Neural progenitor cell (in vitro differentiated cells): ENCODE data around the gene PCGF5.

ENCODE experiments used
- EZH2 ChIP-seq: fragments of 200-600 bp; sonication (generic); IDR thresholded peaks from 2 replicates; pipeline ENCODE4 v1.6.1; 2017; ENCODE audit warnings: antibody characterized with exemption, mild to moderate bottlenecking, moderate library complexity
- TF ChIP-seq, protein P1 (sequence below): fragments of 200-600 bp; sonication (generic); IDR thresholded peaks from 2 replicates; pipeline ENCODE4 v1.5.1; 2017; ENCODE audit warnings: antibody characterized with exemption, mild to moderate bottlenecking

DNA sequence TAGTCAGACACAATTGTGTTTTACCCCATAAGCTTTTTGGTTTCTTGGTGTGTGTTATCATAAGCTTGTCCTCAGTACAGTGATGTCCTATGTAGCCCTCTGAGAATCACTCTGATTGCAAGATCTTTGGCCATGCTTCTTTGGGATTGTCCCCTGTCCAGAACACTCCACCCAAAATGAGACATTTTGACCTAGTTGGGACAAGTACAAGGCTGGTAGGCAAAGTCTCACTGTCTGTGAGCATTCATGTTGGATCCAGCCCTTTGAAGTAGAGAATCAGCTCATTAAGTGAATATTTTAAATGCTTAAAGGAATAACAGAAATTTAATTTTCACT lies 28.9 kb upstream of the PCGF5 start:
- TF ChIP-seq, protein P1, sequence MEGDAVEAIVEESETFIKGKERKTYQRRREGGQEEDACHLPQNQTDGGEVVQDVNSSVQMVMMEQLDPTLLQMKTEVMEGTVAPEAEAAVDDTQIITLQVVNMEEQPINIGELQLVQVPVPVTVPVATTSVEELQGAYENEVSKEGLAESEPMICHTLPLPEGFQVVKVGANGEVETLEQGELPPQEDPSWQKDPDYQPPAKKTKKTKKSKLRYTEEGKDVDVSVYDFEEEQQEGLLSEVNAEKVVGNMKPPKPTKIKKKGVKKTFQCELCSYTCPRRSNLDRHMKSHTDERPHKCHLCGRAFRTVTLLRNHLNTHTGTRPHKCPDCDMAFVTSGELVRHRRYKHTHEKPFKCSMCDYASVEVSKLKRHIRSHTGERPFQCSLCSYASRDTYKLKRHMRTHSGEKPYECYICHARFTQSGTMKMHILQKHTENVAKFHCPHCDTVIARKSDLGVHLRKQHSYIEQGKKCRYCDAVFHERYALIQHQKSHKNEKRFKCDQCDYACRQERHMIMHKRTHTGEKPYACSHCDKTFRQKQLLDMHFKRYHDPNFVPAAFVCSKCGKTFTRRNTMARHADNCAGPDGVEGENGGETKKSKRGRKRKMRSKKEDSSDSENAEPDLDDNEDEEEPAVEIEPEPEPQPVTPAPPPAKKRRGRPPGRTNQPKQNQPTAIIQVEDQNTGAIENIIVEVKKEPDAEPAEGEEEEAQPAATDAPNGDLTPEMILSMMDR, result no peak
- no peak for TF ChIP-seq EZH2
